Activated naive CD8-positive, alpha-beta T cell (primary cell): ENCODE results near the gene TSPAN31.
"Not testable (repeated sequence)": the region's sequence is repeated elsewhere in the genome, so short reads cannot be mapped to it uniquely, and the experiment has no call there.

Experiments used
- H3K27ac Mint-ChIP-seq: one replicate; pipeline ENCODE4 v1.8.0; 2021; ENCODE audit warnings: mixed read lengths
- H3K27me3 Mint-ChIP-seq: one replicate; pipeline ENCODE4 v1.8.0; 2021; ENCODE audit warnings: mixed read lengths
- H3K36me3 Mint-ChIP-seq: one replicate; pipeline ENCODE4 v1.8.0; 2021; ENCODE audit warnings: mixed read lengths
- H3K4me1 Mint-ChIP-seq: one replicate; pipeline ENCODE4 v1.8.0; 2021; ENCODE audit warnings: low read depth, mixed read lengths
- H3K4me3 Mint-ChIP-seq: one replicate; pipeline ENCODE4 v1.8.0; 2021; ENCODE audit warnings: mild to moderate bottlenecking, mixed read lengths
- H3K9me3 Mint-ChIP-seq: one replicate; pipeline ENCODE4 v1.8.0; 2021; ENCODE audit warnings: low read depth, mixed read lengths

Gene TSPAN31

GRCh38 chr12:57718641-57719528 is 26.0 kb upstream of the TSPAN31 start:
- peak overlapping the region; percentile 29 for H3K27ac Mint-ChIP-seq
- no peaks in the 10 kb centered on the region for H3K27me3 Mint-ChIP-seq
- no peak overlapping the region for H3K4me3 Mint-ChIP-seq
- no peaks in the 10 kb centered on the region for H3K9me3 Mint-ChIP-seq
- H3K36me3 Mint-ChIP-seq, result peaks cover 2% of the 10 kb centered on the region
- peaks cover 8% of the 10 kb centered on the region for H3K4me1 Mint-ChIP-seq

DNA sequence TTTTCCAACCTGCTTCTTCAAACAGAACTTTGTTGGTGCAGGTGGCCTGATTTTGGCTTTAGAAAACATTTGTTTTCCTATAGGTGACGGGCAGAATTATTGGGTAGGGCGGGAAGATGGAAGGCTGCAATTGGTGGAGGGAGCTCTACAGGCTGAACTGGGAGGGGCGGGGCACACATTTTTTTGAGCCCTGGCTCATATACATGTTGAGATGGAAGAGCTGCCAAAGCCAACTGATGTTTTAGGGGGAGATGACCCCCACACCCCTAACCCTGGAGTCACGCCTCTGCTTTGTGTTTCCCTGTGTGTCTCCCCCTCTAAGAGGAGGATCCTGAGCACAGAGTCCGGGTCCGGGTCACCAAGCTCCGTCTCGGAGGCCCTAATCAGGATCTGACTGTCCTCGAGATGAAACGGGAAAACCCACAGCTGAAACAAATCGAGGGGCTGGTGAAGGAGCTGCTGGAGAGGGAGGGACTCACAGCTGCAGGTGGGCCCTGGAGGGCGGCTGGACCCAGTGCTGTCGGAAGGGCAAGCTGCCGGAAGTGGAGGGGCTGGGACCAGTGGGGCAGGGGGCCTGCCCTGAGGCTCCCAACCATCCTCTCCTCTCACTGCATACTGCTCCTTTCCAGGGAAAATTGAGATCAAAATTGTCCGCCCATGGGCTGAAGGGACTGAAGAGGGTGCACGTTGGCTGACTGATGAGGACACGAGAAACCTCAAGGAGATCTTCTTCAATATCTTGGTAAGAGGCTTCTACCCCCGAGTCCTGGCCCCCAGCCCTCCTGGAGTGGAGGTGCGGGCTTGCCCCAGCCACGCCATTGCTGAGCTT is 24.8 kb upstream of the TSPAN31 start:
- Mint-ChIP-seq H3K4me1 (peaks cover 15% of the 10 kb centered on the region), H3K36me3 (peaks cover 2% of the 10 kb centered on the region), H3K27me3 (no peaks in the 10 kb centered on the region), H3K27ac (no peak overlapping the region), H3K4me3 (no peak overlapping the region), H3K9me3 (no peaks in the 10 kb centered on the region)

- Mint-ChIP-seq H3K36me3 (peaks cover 2% of the 10 kb centered on the region), H3K9me3 (no peaks in the 10 kb centered on the region), H3K4me1 (peaks cover 16% of the 10 kb centered on the region), H3K4me3 (no peak overlapping the region), H3K27me3 (no peaks in the 10 kb centered on the region), H3K27ac (no peak overlapping the region)
These were observed 23.9 kb upstream of the TSPAN31 start for GRCh38 chr12:57720606-57721595.

- not testable (repeated sequence) for H3K27ac Mint-ChIP-seq, H3K36me3 Mint-ChIP-seq
These were observed 22.8 kb upstream of the TSPAN31 start for GRCh38 chr12:57721846-57722608.

DNA sequence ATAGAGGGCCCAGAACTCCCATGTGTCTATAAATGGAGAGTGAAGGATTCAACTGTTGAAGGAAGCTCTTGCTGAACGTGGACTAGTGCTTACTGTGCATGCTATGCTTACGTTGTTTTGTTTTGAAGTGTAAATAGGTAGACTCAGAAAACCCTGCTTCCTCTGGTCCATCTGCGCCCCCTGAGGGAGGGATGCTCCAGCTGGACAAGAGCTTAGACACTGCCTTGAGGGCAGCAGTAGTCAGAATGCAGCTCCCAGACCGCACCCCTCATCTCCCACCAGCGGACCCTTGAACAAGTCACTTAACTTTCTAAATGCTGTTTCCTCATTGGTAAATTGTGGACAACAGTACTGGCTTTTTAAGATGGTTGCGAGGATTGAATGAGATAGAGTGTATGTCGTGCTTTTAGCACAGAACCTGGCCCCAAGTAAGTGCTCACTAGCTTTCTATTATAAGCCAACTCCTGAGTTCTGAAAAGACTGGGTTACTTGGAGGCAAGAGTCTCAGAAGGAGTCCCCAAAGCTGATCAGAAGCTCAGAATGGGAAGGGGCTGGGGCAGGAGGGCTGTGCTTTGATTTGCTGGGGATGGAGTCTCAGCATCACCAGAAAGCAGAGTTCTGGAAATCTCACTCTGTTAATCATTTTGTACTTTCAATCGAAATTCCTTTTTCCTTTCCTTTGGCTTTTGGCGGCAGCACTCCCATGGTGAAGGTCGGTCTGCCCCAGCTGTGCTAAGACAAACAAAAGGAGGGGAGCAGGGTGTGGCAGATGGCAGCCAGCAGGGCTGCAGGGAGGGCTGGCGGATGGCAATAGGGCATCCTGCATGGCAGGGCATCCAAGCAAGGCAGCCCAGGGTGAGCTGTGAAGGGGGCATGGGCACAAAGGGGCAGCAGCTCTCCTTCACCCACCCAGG is 21.9 kb upstream of the TSPAN31 start:
- Mint-ChIP-seq H3K27ac (peak overlapping the region; percentile 10), H3K4me1 (peaks cover 16% of the 10 kb centered on the region), H3K9me3 (no peaks in the 10 kb centered on the region), H3K27me3 (no peaks in the 10 kb centered on the region), H3K4me3 (no peak overlapping the region), H3K36me3 (peaks cover 3% of the 10 kb centered on the region)

More at GRCh38 chr12:57721846-57722608, 22.8 kb upstream of the TSPAN31 start:
- peaks cover 16% of the 10 kb centered on the region for H3K4me1 Mint-ChIP-seq
- H3K9me3 Mint-ChIP-seq, H3K27me3 Mint-ChIP-seq, H3K4me3 Mint-ChIP-seq: not testable (repeated sequence)

GRCh38 chr12:57723630-57723962 is 21.2 kb upstream of the TSPAN31 start:
- peaks cover 16% of the 10 kb centered on the region for H3K4me1 Mint-ChIP-seq
- H3K27me3 Mint-ChIP-seq, result no peaks in the 10 kb centered on the region
- H3K36me3 Mint-ChIP-seq, result peaks cover 2% of the 10 kb centered on the region
- H3K27ac Mint-ChIP-seq, result no peak overlapping the region
- H3K4me3 Mint-ChIP-seq, result no peak overlapping the region
- H3K9me3 Mint-ChIP-seq, result no peaks in the 10 kb centered on the region

GRCh38 chr12:57724003-57724935 is 20.6 kb upstream of the TSPAN31 start:
- H3K4me3 Mint-ChIP-seq, result no peak overlapping the region
- no peaks in the 10 kb centered on the region for H3K9me3 Mint-ChIP-seq
- H3K4me1 Mint-ChIP-seq, result peaks cover 16% of the 10 kb centered on the region
- H3K27me3 Mint-ChIP-seq, result no peaks in the 10 kb centered on the region
- H3K27ac Mint-ChIP-seq, result peak overlapping the region; percentile 50
- peaks cover 2% of the 10 kb centered on the region for H3K36me3 Mint-ChIP-seq

- peak overlapping the region; percentile 50 for H3K27ac Mint-ChIP-seq
- no peak overlapping the region for H3K4me3 Mint-ChIP-seq
- H3K9me3 Mint-ChIP-seq, result no peaks in the 10 kb centered on the region
- H3K4me1 Mint-ChIP-seq, result peaks cover 16% of the 10 kb centered on the region
- peaks cover 2% of the 10 kb centered on the region for H3K36me3 Mint-ChIP-seq
- no peaks in the 10 kb centered on the region for H3K27me3 Mint-ChIP-seq
These were observed 19.7 kb upstream of the TSPAN31 start for GRCh38 chr12:57724936-57725740.

GRCh38 chr12:57725851-57726150 is 19.0 kb upstream of the TSPAN31 start:
- peaks cover 2% of the 10 kb centered on the region for H3K36me3 Mint-ChIP-seq
- H3K4me3 Mint-ChIP-seq, result no peak overlapping the region
- peaks cover 16% of the 10 kb centered on the region for H3K4me1 Mint-ChIP-seq
- H3K27me3 Mint-ChIP-seq, result no peaks in the 10 kb centered on the region
- no peak overlapping the region for H3K27ac Mint-ChIP-seq
- H3K9me3 Mint-ChIP-seq, result no peaks in the 10 kb centered on the region

- no peak overlapping the region for H3K27ac Mint-ChIP-seq
- no peaks in the 10 kb centered on the region for H3K9me3 Mint-ChIP-seq
- peaks cover 16% of the 10 kb centered on the region for H3K4me1 Mint-ChIP-seq
- peaks cover 2% of the 10 kb centered on the region for H3K36me3 Mint-ChIP-seq
- H3K27me3 Mint-ChIP-seq, result no peaks in the 10 kb centered on the region
- peak overlapping the region; percentile 32 for H3K4me3 Mint-ChIP-seq
These were observed 18.5 kb upstream of the TSPAN31 start for GRCh38 chr12:57726151-57726883.

DNA sequence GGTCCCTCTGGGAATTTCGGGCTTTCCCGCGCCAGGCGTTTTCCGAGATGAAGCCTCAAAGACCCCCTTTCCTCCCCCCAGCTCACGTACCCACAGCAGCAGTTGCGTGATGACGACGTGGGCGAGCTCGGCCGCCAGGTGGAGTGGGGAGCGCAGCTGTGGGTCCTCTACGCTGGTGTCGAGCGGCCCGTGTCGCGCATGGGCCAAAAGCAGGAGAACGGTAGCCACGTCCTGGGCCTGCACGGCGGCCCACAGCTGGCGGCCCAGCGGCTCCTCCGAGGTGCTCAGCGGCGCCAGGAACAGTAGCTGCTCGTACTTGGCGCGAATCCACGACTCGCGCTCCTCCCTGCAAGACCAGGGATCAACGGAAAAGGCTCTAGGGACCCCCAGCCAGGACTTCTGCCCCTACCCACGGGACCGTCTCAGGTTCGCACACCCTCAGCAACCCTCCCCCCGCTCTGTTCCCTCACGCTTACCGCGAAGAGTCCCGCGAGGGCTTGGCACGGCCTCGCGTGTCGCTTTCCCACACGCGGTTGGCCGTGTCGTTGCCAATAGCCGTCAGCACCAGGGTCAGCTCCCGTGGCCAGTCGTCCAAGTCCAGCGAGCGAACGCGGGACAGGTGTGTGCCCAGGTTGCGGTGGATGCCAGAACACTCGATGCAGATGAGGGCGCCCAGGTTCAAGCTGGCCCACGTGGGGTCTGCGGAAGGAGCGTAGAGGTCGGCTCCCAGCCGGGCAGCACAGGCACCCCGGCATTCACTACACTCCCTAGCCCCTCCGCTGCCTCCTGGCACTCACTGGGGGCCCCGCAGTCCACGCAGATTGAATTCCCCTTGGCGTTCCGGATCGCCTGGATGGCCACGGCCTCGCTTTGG is 17.7 kb upstream of the TSPAN31 start:
- Mint-ChIP-seq H3K27ac (no peak overlapping the region), H3K4me3 (no peak overlapping the region), H3K9me3 (no peaks in the 10 kb centered on the region), H3K36me3 (peaks cover 4% of the 10 kb centered on the region), H3K27me3 (no peaks in the 10 kb centered on the region), H3K4me1 (peaks cover 10% of the 10 kb centered on the region)
